Measurements from ENCODE around the gene KRT73.

- no peak for TF ChIP-seq CTCF (IDR thresholded peaks at IDR 0.05)
- no peak for TF ChIP-seq POLR2A (IDR thresholded peaks at IDR 0.05)
Measured at GRCh38 chr12:52581066-52581465, 37.3 kb downstream of the KRT73 start.
